ENCODE measurements around the gene CARD19.

DNA sequence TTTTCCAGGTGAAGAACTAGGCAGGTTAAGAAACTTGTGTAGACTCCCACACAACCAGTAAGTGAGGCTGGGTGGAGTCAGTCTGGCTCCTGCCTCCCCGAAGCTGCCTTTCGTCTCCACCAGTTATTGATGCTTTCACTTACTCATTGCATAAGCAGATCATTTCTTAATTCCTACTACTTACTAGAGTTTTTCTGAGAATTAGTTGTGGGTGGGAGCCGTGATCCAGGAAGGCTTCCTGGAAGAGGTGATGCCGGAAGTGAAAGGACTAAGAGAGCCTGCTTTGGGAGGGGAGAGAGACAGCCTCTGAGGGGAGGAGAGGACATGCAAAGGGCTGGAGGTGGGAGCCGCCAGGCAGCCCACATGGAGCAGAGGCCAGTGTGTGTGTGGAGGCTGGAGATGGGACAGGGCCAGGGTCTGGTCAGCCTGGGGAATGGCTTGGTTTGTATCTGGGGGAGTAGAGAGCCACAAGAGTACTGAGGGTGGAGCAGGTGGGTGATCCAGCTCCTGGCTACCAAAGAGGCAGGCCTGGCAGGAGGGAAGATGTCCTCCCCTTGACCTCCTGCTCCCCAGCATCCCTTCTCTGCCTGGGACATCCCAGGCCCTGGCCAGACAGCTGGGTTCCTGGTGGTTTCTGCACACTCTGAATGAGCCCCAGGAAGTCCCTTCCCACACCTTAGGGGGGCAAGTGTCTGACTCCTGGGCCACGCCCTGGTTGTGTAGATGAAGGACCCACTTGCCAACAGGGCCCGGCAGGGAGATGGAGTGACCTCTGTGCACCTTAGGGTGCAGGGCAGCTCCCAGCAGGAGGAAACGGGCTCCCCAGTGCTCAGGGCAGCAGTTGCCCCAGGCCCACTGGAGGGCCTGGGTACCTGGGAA lies 12.2 kb upstream of the CARD19 start:
- TF ChIP-seq, protein P1, sequence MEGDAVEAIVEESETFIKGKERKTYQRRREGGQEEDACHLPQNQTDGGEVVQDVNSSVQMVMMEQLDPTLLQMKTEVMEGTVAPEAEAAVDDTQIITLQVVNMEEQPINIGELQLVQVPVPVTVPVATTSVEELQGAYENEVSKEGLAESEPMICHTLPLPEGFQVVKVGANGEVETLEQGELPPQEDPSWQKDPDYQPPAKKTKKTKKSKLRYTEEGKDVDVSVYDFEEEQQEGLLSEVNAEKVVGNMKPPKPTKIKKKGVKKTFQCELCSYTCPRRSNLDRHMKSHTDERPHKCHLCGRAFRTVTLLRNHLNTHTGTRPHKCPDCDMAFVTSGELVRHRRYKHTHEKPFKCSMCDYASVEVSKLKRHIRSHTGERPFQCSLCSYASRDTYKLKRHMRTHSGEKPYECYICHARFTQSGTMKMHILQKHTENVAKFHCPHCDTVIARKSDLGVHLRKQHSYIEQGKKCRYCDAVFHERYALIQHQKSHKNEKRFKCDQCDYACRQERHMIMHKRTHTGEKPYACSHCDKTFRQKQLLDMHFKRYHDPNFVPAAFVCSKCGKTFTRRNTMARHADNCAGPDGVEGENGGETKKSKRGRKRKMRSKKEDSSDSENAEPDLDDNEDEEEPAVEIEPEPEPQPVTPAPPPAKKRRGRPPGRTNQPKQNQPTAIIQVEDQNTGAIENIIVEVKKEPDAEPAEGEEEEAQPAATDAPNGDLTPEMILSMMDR (IDR thresholded peaks at IDR 0.05): no peak
- TF ChIP-seq, protein P2, sequence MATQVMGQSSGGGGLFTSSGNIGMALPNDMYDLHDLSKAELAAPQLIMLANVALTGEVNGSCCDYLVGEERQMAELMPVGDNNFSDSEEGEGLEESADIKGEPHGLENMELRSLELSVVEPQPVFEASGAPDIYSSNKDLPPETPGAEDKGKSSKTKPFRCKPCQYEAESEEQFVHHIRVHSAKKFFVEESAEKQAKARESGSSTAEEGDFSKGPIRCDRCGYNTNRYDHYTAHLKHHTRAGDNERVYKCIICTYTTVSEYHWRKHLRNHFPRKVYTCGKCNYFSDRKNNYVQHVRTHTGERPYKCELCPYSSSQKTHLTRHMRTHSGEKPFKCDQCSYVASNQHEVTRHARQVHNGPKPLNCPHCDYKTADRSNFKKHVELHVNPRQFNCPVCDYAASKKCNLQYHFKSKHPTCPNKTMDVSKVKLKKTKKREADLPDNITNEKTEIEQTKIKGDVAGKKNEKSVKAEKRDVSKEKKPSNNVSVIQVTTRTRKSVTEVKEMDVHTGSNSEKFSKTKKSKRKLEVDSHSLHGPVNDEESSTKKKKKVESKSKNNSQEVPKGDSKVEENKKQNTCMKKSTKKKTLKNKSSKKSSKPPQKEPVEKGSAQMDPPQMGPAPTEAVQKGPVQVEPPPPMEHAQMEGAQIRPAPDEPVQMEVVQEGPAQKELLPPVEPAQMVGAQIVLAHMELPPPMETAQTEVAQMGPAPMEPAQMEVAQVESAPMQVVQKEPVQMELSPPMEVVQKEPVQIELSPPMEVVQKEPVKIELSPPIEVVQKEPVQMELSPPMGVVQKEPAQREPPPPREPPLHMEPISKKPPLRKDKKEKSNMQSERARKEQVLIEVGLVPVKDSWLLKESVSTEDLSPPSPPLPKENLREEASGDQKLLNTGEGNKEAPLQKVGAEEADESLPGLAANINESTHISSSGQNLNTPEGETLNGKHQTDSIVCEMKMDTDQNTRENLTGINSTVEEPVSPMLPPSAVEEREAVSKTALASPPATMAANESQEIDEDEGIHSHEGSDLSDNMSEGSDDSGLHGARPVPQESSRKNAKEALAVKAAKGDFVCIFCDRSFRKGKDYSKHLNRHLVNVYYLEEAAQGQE (IDR thresholded peaks at IDR 0.05; ENCODE audit: insufficient read depth in 1 of 2, low read depth in 2 of 2, low read length in 1 of 2): no peak
